Femur (tissue), 1 donor: ENCODE data around the gene CDC42EP1.
"Not testable (repeated sequence)": the region's sequence is repeated elsewhere in the genome, so short reads cannot be mapped to it uniquely, and the experiment has no call there.

ENCODE experiments used
- DNase-seq: peaks from one replicate; pipeline ENCODE4 v3.0.0-alpha.2; 2017

CDC42EP1 gene

GRCh38 chr22:37559901-37560607, at the start of gene CDC42EP1:
CDC42EP1 (plus strand) TSS chr22:37560480; CDS start chr22:37566350, 5,870 bp downstream.
- DNase-seq, result peak; percentile 70

GRCh38 chr22:37511395-37512104, 48.7 kb upstream of the CDC42EP1 start:
- no peak for DNase-seq

- DNase-seq, result no peak
Observed at GRCh38 chr22:37514526-37515051, 45.7 kb upstream of the CDC42EP1 start.

- DNase-seq, result no peak
Observed at GRCh38 chr22:37515901-37516300, 44.4 kb upstream of the CDC42EP1 start.

- DNase-seq, result no peak
Observed at GRCh38 chr22:37516456-37516855, 43.8 kb upstream of the CDC42EP1 start.

GRCh38 chr22:37517826-37518450, 42.3 kb upstream of the CDC42EP1 start:
- no peak for DNase-seq

- DNase-seq, result no peak
Observed at GRCh38 chr22:37518509-37519267, 41.6 kb upstream of the CDC42EP1 start.

GRCh38 chr22:37519268-37520195, 40.7 kb upstream of the CDC42EP1 start, which contains the start of gene CARD10:
CARD10 (minus strand) TSS chr22:37519415; CDS start chr22:37519200, 215 bp downstream.
- DNase-seq, result no peak

- no peak for DNase-seq
Observed at GRCh38 chr22:37520776-37521191, 39.5 kb upstream of the CDC42EP1 start.

GRCh38 chr22:37521236-37521739, 39.0 kb upstream of the CDC42EP1 start:
- no peak for DNase-seq

GRCh38 chr22:37522482-37522881, 37.8 kb upstream of the CDC42EP1 start:
- DNase-seq, result no peak

GRCh38 chr22:37525073-37525745, 35.1 kb upstream of the CDC42EP1 start:
- no peak for DNase-seq

GRCh38 chr22:37525746-37526350, 34.4 kb upstream of the CDC42EP1 start:
- DNase-seq, result no peak

- DNase-seq, result no peak
Observed at GRCh38 chr22:37526376-37526775, 33.9 kb upstream of the CDC42EP1 start.

GRCh38 chr22:37527081-37527752, 33.1 kb upstream of the CDC42EP1 start:
- DNase-seq, result not testable (repeated sequence)

GRCh38 chr22:37527952-37528351, 32.3 kb upstream of the CDC42EP1 start:
- DNase-seq, result not testable (repeated sequence)

- DNase-seq, result no peak
Observed at GRCh38 chr22:37529652-37530345, 30.5 kb upstream of the CDC42EP1 start.

- DNase-seq, result no peak
Observed at GRCh38 chr22:37533995-37534394, 26.3 kb upstream of the CDC42EP1 start.

- DNase-seq, result no peak
Observed at GRCh38 chr22:37534445-37534844, 25.8 kb upstream of the CDC42EP1 start.
